VCaP (cell line): ENCODE results near the gene ARL4D.
"Not testable (repeated sequence)": the region's sequence is repeated elsewhere in the genome, so short reads cannot be mapped to it uniquely, and the experiment has no call there.

ENCODE experiments used
- H3K27ac ChIP-seq: fragments of 450-650 bp; 2 replicates; pipeline ENCODE4 v1.5.1; 2017
- CTCF ChIP-seq: fragments of 450-650 bp; conservative IDR thresholded peaks from 2 replicates; pipeline ENCODE4 v1.5.1; 2017; ENCODE audit warnings: mild to moderate bottlenecking, moderate library complexity

ARL4D gene

GRCh38 chr17:43410557-43411368, 12.0 kb downstream of the ARL4D start:
- no peak overlapping the region for H3K27ac ChIP-seq
- TF ChIP-seq CTCF, result no peak

DNA sequence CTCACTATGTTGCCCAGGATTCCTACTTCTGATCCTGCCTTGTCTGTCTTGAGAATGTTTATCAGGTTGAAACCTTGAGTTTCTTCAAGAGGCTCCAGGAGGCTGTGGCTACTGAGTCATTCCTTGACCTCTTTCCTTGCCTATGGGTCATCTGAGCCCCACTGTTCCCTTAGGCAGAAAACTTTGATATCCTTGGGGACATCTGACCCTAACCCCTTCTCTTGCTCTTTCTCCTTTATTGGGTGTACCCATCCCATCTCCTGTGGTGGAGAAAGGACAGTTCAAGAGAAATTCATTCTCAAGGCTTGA, 12.5 kb downstream of the ARL4D start:
- TF ChIP-seq CTCF, result no peak
- H3K27ac ChIP-seq, result no peak overlapping the region

- no peak overlapping the region for H3K27ac ChIP-seq
Observed at GRCh38 chr17:43411749-43412148, 13.0 kb downstream of the ARL4D start.

GRCh38 chr17:43412166-43412565, 13.4 kb downstream of the ARL4D start:
- H3K27ac ChIP-seq, result no peak overlapping the region
- no peak for TF ChIP-seq CTCF

More at GRCh38 chr17:43411749-43412148, 13.0 kb downstream of the ARL4D start:
- TF ChIP-seq CTCF, result no peak

GRCh38 chr17:43416998-43417890, 18.5 kb downstream of the ARL4D start:
- no peak overlapping the region for H3K27ac ChIP-seq
- no peak for TF ChIP-seq CTCF

DNA sequence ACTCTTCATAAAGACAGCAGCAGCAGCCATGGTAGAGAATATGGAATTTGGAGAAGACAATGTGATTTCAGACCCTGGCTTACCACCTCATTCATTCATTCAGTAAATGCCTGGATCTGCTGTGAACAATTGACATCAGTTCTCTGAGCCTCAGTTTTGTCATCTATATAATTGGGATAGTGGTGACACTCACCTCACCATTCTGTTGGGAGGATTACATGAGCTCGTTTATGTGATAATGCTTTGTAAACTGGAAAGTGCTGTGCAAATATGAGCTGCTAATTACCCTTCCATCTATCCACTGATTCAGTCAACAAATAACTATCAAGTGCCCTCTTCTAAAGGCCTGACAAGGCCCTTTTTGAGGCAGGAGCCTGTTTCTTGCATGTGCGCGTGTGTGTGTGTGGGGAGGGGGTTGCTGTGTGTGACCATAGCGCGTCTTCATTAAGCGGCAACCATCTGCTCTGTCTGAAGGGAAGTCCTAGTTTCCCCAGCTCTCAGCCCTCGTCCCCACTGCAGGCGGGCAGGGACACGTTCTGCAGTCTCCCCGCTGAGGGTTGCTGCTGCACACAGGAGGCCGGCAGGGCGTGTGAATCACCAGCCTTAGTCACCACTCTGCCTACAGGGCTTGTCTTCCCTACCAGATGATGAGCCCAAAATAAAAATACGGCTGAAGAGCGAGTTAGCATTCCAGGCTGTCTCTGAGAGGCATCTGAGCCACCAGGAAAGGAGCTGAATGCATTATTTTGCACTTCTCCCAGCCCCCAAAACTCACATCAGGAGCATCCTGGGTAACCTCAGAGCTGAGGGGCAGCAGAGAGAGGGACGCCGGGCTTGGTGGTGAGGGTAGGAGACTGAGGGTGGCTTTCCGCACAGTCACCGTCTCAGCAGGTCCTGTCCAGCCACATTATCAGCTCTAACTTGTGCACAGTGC, 19.9 kb downstream of the ARL4D start:
- H3K27ac ChIP-seq, result no peak overlapping the region

DNA sequence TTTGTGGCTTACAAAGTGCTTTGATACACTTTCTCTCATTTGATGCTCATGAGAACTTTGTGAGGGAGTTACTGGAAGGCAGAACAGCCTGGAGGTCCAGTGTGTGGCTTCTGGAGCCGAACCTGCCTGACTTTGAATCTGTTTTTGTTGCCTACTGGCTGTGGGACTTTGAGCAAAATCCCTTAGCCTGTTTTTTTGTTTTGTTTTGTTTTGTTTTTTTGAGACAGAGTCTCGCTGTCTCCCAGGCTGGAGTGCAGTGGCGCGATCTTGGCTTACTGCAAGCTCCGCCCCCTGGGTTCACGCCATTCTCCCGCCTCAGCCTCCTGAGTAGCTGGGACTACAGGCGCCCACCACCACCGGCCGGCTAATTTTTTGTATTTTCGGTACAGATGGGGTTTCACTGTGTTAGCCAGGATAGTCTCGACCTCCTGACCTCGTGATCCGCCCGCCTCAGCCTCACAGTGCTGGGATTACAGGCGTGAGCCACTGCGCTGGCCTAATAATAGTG, 20.6 kb downstream of the ARL4D start:
- H3K27ac ChIP-seq, result not testable (repeated sequence)

More for the DNA sequence above, 19.9 kb downstream of the ARL4D start:
- no peak for TF ChIP-seq CTCF
